Dedifferentiated amniotic fluid mesenchymal stem cell (primary cell): ENCODE results near the gene TMEM50A.
"Not testable (repeated sequence)": the region's sequence is repeated elsewhere in the genome, so short reads cannot be mapped to it uniquely, and the experiment has no call there.

Source experiments
- DNase-seq: peaks from one replicate; pipeline ENCODE4 v3.0.0-alpha.2; 2016; ENCODE audit errors: extremely low spot score

Gene TMEM50A

GRCh38 chr1:25387096-25387495 is 49.0 kb downstream of the TMEM50A start:
- DNase-seq, result not testable (repeated sequence)

- not testable (repeated sequence) for DNase-seq
Measured at GRCh38 chr1:25388691-25389090, 50.6 kb downstream of the TMEM50A start.

- DNase-seq, result not testable (repeated sequence)
Measured at GRCh38 chr1:25389721-25390120, 51.6 kb downstream of the TMEM50A start.

- DNase-seq, result no peak
Measured at GRCh38 chr1:25392841-25393240, 54.7 kb downstream of the TMEM50A start.

GRCh38 chr1:25397549-25397948 is 59.4 kb downstream of the TMEM50A start:
- DNase-seq, result not testable (repeated sequence)

- not testable (repeated sequence) for DNase-seq
Measured at GRCh38 chr1:25398079-25398478, 59.9 kb downstream of the TMEM50A start.

GRCh38 chr1:25402947-25403803 is 65.0 kb downstream of the TMEM50A start:
- DNase-seq, result not testable (repeated sequence)

- not testable (repeated sequence) for DNase-seq
Measured at GRCh38 chr1:25405731-25406305, 67.7 kb downstream of the TMEM50A start.

GRCh38 chr1:25409641-25410427 is 71.7 kb downstream of the TMEM50A start:
- not testable (repeated sequence) for DNase-seq
